Sigmoid colon (tissue), 4 donors: ENCODE data around the gene INPP5D.

Experiments used
- EP300 ChIP-seq, 4 donors: sonication (generic); formaldehyde crosslinking; IDR thresholded peaks; one replicate each; pipeline ENCODE4 v1.6.1; 2017; ENCODE audit warnings: antibody characterized with exemption in 4 of 4
- POLR2A ChIP-seq, 2 donors: fragments of 450-650 bp; IDR thresholded peaks; one replicate each; pipeline ENCODE4 v1.6.1; 2016; ENCODE audit warnings: antibody characterized with exemption in 2 of 2, mild to moderate bottlenecking in 2 of 2, moderate library complexity in 2 of 2
- TF ChIP-seq, protein P1 (sequence below), 4 experiments: fragments of 450-650 bp in 3 of 4; fragments of 200-600 bp in 1 of 4; IDR thresholded peaks; one replicate each; pipeline ENCODE4 v1.5.1; 2016 to 2019; ENCODE audit warnings: antibody characterized with exemption in 4 of 4, mild to moderate bottlenecking in 3 of 4, moderate library complexity in 2 of 4

GRCh38 chr2:233140978-233141377, 80.8 kb downstream of the INPP5D start:
- TF ChIP-seq, protein P1, sequence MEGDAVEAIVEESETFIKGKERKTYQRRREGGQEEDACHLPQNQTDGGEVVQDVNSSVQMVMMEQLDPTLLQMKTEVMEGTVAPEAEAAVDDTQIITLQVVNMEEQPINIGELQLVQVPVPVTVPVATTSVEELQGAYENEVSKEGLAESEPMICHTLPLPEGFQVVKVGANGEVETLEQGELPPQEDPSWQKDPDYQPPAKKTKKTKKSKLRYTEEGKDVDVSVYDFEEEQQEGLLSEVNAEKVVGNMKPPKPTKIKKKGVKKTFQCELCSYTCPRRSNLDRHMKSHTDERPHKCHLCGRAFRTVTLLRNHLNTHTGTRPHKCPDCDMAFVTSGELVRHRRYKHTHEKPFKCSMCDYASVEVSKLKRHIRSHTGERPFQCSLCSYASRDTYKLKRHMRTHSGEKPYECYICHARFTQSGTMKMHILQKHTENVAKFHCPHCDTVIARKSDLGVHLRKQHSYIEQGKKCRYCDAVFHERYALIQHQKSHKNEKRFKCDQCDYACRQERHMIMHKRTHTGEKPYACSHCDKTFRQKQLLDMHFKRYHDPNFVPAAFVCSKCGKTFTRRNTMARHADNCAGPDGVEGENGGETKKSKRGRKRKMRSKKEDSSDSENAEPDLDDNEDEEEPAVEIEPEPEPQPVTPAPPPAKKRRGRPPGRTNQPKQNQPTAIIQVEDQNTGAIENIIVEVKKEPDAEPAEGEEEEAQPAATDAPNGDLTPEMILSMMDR (IDR thresholded peaks at IDR 0.05), result no peak
- no peak for TF ChIP-seq POLR2A (IDR thresholded peaks at IDR 0.05)
- TF ChIP-seq EP300 (IDR thresholded peaks at IDR 0.05), result no peak
